Duodenal mucosa (tissue), 2 donors: ENCODE measurements around the gene GSTT4.
"Not testable (repeated sequence)": the region's sequence is repeated elsewhere in the genome, so short reads cannot be mapped to it uniquely, and the experiment has no call there.

Experiments used
- H3K27ac ChIP-seq: one replicate; pipeline ENCODE4 v1.7.0; 2013; ENCODE audit warnings: low read depth, low read length
- H3K27me3 ChIP-seq, 2 donors: one replicate each; pipeline ENCODE4 v1.7.0; 2013; ENCODE audit warnings: low read length in 2 of 2, control low read depth in 1 of 2; ENCODE audit not compliant: insufficient read depth in 2 of 2, control insufficient read depth in 1 of 2
- H3K36me3 ChIP-seq, 2 donors: one replicate each; pipeline ENCODE4 v1.7.0; 2013; ENCODE audit warnings: low read length in 2 of 2, control low read depth in 1 of 2; ENCODE audit not compliant: insufficient read depth in 2 of 2, control insufficient read depth in 1 of 2
- H3K4me1 ChIP-seq, 2 donors: one replicate each; pipeline ENCODE4 v1.7.0; 2013; ENCODE audit warnings: low read length in 2 of 2, control low read depth in 1 of 2; ENCODE audit not compliant: insufficient read depth in 2 of 2, control insufficient read depth in 1 of 2
- H3K4me3 ChIP-seq, 2 donors: one replicate each; pipeline ENCODE4 v1.7.0; 2013; ENCODE audit warnings: low read length in 2 of 2, low read depth in 1 of 2
- H3K9ac ChIP-seq, 2 donors: one replicate each; pipeline ENCODE4 v1.7.0; 2013; ENCODE audit warnings: low read length in 2 of 2, low read depth in 1 of 2
- H3K9me3 ChIP-seq, 2 donors: one replicate each; pipeline ENCODE4 v1.7.0; 2013; ENCODE audit warnings: low read length in 2 of 2, control low read depth in 1 of 2; ENCODE audit not compliant: control insufficient read depth in 1 of 2

GSTT4 gene

DNA sequence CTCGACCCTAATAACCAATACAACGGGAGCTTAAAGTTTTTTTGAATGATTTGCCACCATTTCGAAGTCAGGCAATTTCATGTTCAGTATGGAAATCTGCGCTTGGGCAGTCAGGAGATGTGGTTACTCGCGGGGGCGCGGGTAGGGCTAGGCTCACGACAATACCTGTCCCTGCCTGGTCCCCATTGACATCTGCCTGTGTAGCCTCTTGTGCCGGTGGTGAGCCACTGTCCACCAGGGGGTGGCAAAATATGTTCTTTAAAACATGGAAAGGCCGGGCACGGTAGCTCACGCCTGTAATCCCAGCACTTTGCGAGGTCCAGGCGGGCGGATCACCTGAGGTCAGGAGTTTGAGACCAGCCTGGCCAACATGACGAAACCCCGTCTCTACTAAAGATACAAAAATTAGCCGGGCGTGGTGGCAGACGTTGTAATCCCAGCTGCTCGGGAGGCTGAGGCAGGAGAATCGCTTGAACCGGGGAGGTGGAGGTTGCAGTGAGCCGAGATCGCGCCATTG, 30.4 kb downstream of the GSTT4 start:
- H3K9me3 ChIP-seq, H3K27me3 ChIP-seq, H3K27ac ChIP-seq, H3K4me3 ChIP-seq, H3K9ac ChIP-seq: not testable (repeated sequence)
- Histone ChIP-seq H3K36me3 (peaks cover 20 to 21% of the 10 kb centered on the region in 2 donors), H3K4me1 (peaks cover 0 to 14% of the 10 kb centered on the region in 2 donors)

- H3K27me3 ChIP-seq, H3K9ac ChIP-seq, H3K27ac ChIP-seq, H3K4me3 ChIP-seq, H3K9me3 ChIP-seq: not testable (repeated sequence)
- peaks cover 0 to 17% of the 10 kb centered on the region in 2 donors for H3K4me1 ChIP-seq
- H3K36me3 ChIP-seq, result peaks cover 22 to 26% of the 10 kb centered on the region in 2 donors
Observed at GRCh38 chr22:23974345-23974744, 30.9 kb downstream of the GSTT4 start, which contains the start of gene DDT. Gene DDT, minus strand, starts transcription at chr22:23974441. Its CDS starts 27 bp downstream, at chr22:23974414.

- H3K27ac ChIP-seq, H3K9ac ChIP-seq: not testable (repeated sequence)
Observed at GRCh38 chr22:23971927-23972326, 33.3 kb downstream of the GSTT4 start.

GRCh38 chr22:23970816-23971486, 34.3 kb downstream of the GSTT4 start:
- H3K4me1 ChIP-seq, result peaks cover 0 to 21% of the 10 kb centered on the region in 2 donors
- no peak overlapping the region for H3K27ac ChIP-seq
- H3K9me3 ChIP-seq, result no peaks in the 10 kb centered on the region

More at GRCh38 chr22:23971927-23972326, 33.3 kb downstream of the GSTT4 start:
- not testable (repeated sequence) for H3K27me3 ChIP-seq, H3K9me3 ChIP-seq, H3K4me3 ChIP-seq
- H3K36me3 ChIP-seq, result peaks cover 22 to 29% of the 10 kb centered on the region in 2 donors
- peaks cover 0 to 21% of the 10 kb centered on the region in 2 donors for H3K4me1 ChIP-seq

DNA sequence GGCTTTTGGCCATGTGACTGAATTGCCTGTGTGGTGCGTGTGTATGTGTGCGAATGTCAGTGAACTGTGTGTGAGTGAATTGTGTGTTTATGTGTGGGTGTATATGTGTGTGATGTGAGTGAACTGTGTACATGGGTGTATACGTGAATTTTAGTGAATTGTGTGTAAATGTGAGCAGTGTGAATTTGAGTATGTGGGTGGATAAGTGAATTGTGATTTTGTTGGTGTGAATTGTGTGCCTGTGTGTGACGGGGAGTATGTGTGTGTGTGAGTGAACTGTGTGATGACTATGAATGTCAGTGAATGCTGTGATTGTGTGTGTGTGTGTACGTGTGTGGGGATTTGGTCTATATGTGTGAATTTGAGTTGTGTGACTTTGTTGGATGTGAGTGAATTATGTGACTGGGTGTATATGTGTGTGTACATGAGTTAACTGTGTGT, 35.0 kb downstream of the GSTT4 start:
- Histone ChIP-seq H3K4me1 (peaks cover 0 to 21% of the 10 kb centered on the region in 2 donors), H3K27ac (no peak overlapping the region), H3K9ac (no peak overlapping the region), H3K4me3 (no peak overlapping the region), H3K27me3 (no peaks in the 10 kb centered on the region), H3K36me3 (peaks cover 22 to 29% of the 10 kb centered on the region in 2 donors), H3K9me3 (no peaks in the 10 kb centered on the region)

More at GRCh38 chr22:23970816-23971486, 34.3 kb downstream of the GSTT4 start:
- H3K36me3 ChIP-seq, result peaks cover 22 to 29% of the 10 kb centered on the region in 2 donors
- no peaks in the 10 kb centered on the region for H3K27me3 ChIP-seq
- no peak overlapping the region for H3K4me3 ChIP-seq
- no peak overlapping the region for H3K9ac ChIP-seq

DNA sequence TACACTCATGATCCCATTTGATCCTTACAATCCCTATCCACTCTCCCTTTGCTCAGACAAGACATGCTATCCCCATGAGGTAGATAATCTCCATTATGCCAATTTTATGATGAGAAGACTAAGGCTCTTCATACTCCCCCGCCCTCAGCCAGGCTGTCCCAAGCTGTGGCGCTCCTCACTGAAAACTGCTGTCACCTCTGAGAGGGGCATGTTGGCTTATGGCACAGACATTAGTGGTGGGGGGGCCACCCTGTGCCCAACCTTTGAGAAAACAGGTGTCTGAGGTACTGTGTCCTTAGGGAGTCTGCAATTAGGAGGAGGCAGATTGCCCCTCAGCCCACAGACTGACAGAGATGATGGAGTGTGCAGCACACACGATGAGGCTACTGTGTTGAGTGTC, 36.2 kb downstream of the GSTT4 start:
- Histone ChIP-seq H3K9ac (no peak overlapping the region), H3K9me3 (no peaks in the 10 kb centered on the region), H3K27me3 (no peaks in the 10 kb centered on the region), H3K27ac (no peak overlapping the region), H3K4me1 (peaks cover 0 to 21% of the 10 kb centered on the region in 2 donors), H3K36me3 (peaks cover 22 to 29% of the 10 kb centered on the region in 2 donors), H3K4me3 (no peak overlapping the region)

DNA sequence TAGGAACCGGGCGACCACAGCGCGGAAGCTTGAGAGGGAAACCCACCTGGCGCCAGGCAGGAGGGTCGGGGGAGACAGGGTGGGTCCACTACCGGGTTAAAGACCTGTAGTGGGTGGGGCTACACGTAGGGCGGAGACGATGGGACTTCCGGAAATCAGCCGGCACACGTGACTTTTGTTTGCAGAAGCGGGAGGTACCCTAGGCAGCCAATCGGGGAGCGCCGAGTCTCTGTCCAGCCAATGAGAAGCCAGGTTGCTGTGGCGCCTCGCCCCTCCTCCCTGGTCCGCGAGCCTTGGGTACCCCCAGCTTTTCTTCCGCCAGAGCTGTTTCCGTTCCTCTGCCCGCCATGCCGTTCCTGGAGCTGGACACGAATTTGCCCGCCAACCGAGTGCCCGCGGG, 38.7 kb downstream of the GSTT4 start, which contains the start of gene DDTL:
DDTL (plus strand) TSS at position 321 of the 400 bp plus-strand sequence; CDS start at position 348, 27 bp downstream.
- not testable (repeated sequence) for H3K27me3 ChIP-seq, H3K4me3 ChIP-seq, H3K9ac ChIP-seq, H3K9me3 ChIP-seq, H3K27ac ChIP-seq
- peaks cover 0 to 16% of the 10 kb centered on the region in 2 donors for H3K4me1 ChIP-seq
- peaks cover 17 to 26% of the 10 kb centered on the region in 2 donors for H3K36me3 ChIP-seq

DNA sequence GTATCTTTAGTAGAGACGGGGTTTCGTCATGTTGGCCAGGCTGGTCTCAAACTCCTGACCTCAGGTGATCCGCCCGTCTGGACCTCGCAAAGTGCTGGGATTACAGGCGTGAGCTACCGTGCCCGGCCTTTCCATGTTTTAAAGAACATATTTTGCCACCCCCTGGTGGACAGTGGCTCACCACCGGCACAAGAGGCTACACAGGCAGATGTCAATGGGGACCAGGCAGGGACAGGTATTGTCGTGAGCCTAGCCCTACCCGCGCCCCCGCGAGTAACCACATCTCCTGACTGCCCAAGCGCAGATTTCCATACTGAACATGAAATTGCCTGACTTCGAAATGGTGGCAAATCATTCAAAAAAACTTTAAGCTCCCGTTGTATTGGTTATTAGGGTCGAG, 39.2 kb downstream of the GSTT4 start:
- H3K4me3 ChIP-seq, H3K9ac ChIP-seq, H3K27ac ChIP-seq, H3K27me3 ChIP-seq, H3K9me3 ChIP-seq: not testable (repeated sequence)
- Histone ChIP-seq H3K4me1 (peaks cover 0 to 13% of the 10 kb centered on the region in 2 donors), H3K36me3 (peaks cover 12 to 21% of the 10 kb centered on the region in 2 donors)

DNA sequence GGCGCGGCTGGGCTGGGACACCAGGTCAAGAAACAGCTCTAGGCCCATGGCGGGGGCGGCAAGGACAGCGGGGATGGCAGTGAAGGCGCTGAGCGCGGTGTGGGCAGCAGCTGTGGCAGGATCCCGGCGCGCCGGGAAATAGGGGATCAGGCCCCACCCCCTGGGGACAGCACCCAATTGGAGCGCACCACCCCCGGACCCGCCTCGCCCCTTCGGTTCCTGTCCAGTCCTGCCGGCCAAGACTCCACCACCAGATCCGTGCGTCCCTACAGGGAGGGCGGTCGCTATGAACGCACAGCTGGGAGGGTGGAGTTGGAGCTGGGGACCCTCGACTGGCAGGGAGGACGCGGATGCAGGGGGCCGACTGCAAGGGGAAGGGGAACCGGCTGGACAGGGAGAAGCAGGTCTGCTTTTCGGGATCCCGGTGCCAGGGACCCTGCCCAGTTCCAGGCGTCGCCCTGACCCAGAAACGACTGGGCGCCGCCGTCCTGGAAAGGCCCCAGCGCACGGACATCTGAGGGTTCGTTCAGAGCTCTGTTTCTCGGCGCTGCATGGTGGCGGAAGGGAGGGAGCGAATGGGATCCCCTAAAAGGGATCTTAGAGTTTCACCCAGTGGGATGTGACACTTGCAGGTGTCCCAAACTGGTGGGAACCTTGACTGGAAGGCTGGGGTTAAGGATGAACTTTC, 44.0 kb downstream of the GSTT4 start, which contains the start of gene GSTT2B:
GSTT2B (minus strand) TSS at position 112 of the 688 bp plus-strand sequence; CDS start at position 48, 64 bp downstream.
- H3K4me1 ChIP-seq, H3K9me3 ChIP-seq, H3K4me3 ChIP-seq, H3K36me3 ChIP-seq, H3K9ac ChIP-seq, H3K27me3 ChIP-seq, H3K27ac ChIP-seq: not testable (repeated sequence)

DNA sequence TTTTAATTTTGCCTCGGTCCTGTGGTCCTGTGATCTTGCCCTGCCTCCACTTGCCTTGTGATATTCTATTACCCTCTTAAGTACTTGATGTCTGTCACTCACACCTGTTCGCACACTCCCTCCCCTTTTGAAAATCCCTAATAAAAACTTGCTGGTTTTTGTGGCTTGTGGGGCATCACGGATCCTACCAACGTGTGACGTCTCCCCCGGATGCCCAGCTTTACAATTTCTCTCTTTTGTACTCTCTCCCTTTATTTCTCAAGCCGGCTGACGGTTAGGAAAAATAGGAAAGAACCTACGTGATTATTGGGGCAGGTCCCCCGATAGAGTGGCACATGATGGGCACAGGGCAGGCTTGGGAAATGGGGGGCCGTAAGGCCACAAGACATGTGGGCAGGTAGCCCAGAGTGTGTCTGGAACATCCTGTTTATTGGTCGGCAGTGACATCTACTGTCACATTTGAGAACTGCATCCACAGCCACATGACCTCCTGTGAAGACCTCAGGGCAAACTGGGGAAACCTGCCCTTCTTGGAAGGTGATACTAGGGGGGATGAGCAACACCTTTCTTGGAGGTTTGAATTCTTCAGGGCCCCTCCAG, 48.9 kb downstream of the GSTT4 start:
- H3K27me3 ChIP-seq, H3K4me3 ChIP-seq, H3K36me3 ChIP-seq, H3K4me1 ChIP-seq, H3K9ac ChIP-seq, H3K9me3 ChIP-seq, H3K27ac ChIP-seq: not testable (repeated sequence)
